ENCODE results near the gene CAPZB. TPM values are rescaled to one million over a fixed set of nuclear protein-coding genes. Genes with fewer than 3 reads are reported as not detected.

CAPZB gene
- total and polyA plus RNA-seq, 10 donors = 139 to 386 (median 277) TPM

- H3K27ac ChIP-seq = peak overlapping the region in 2 of 8 donors; percentile 66 to 74
- H3K9me3 ChIP-seq = no peaks in the 10 kb centered on the region
- no peaks in the 10 kb centered on the region for H3K27me3 ChIP-seq (replicated peaks in 1 of 7)
- no peak overlapping the region for H3K4me3 ChIP-seq
- peaks cover 0 to 21% (median 7%) of the 10 kb centered on the region in 6 donors for H3K4me1 ChIP-seq
- H3K36me3 ChIP-seq = no peaks in the 10 kb centered on the region
- intact Hi-C loops (cut with DNase I; ENCODE audit: low total_unique reads) = no loop called here
- WGBS, 5 donors = 93 to 100% (median 98%) methylated on average over 1 of the region's 1 CpG
- no peak for DNase-seq
- TF ChIP-seq POLR2A (IDR thresholded peaks at IDR 0.05) (no peak), POLR2AphosphoS5 (IDR thresholded peaks at IDR 0.05) (no peak), CTCF (IDR thresholded peaks at IDR 0.05 in 8 of 11, conservative IDR thresholded peaks at IDR 0.05 in 3 of 11) (no peak)
These were observed 11.2 kb upstream of the CAPZB start for GRCh38 chr1:19496527-19496874.

- Histone ChIP-seq H3K27ac (peak overlapping the region in 7 of 8 donors; percentile 39 to 77 (median 67)), H3K4me1 (peaks cover 0 to 21% (median 7%) of the 10 kb centered on the region in 6 donors), H3K9me3 (no peaks in the 10 kb centered on the region), H3K4me3 (no peak overlapping the region), H3K27me3 (replicated peaks in 1 of 7) (no peaks in the 10 kb centered on the region), H3K36me3 (no peaks in the 10 kb centered on the region)
- intact Hi-C loops (cut with DNase I; ENCODE audit: low total_unique reads) = no loop called here
- TF ChIP-seq POLR2AphosphoS5 (IDR thresholded peaks at IDR 0.05) (no peak), CTCF (IDR thresholded peaks at IDR 0.05 in 8 of 11, conservative IDR thresholded peaks at IDR 0.05 in 3 of 11) (no peak), POLR2A (IDR thresholded peaks at IDR 0.05) (no peak)
- no peak for DNase-seq
- WGBS, 5 donors = 34 to 55% (median 51%) methylated on average over 3 of the region's 3 CpGs
These were observed 10.6 kb upstream of the CAPZB start for GRCh38 chr1:19495799-19496526.

GRCh38 chr1:19495000-19495656, 9.8 kb upstream of the CAPZB start:
- 60 to 76% (median 67%) methylated on average over 11 of the region's 11 CpGs for WGBS, 5 donors
- Histone ChIP-seq H3K4me3 (no peak overlapping the region), H3K27ac (peak overlapping the region in 7 of 8 donors; percentile 43 to 77 (median 73)), H3K4me1 (peaks cover 0 to 21% (median 7%) of the 10 kb centered on the region in 6 donors), H3K27me3 (replicated peaks in 1 of 7) (no peaks in the 10 kb centered on the region), H3K9me3 (no peaks in the 10 kb centered on the region), H3K36me3 (no peaks in the 10 kb centered on the region)
- DNase-seq = no peak
- intact Hi-C loops (cut with DNase I; ENCODE audit: low total_unique reads) = no loop called here
- TF ChIP-seq POLR2AphosphoS5 (IDR thresholded peaks at IDR 0.05) (peak in 2 of 3 donors; percentile 9 to 51), POLR2A (IDR thresholded peaks at IDR 0.05) (no peak), CTCF (IDR thresholded peaks at IDR 0.05 in 8 of 11, conservative IDR thresholded peaks at IDR 0.05 in 3 of 11) (no peak)

- Histone ChIP-seq H3K27me3 (replicated peaks in 1 of 7) (no peaks in the 10 kb centered on the region), H3K36me3 (no peaks in the 10 kb centered on the region), H3K4me3 (no peak overlapping the region), H3K9me3 (no peaks in the 10 kb centered on the region), H3K4me1 (peaks cover 0 to 22% (median 8%) of the 10 kb centered on the region in 6 donors), H3K27ac (no peak overlapping the region)
- DNase-seq = no peak
- 46 to 96% (median 92%) methylated on average over 2 of the region's 2 CpGs for WGBS, 5 donors
- TF ChIP-seq CTCF (IDR thresholded peaks at IDR 0.05 in 8 of 11, conservative IDR thresholded peaks at IDR 0.05 in 3 of 11) (no peak), POLR2AphosphoS5 (IDR thresholded peaks at IDR 0.05) (no peak), POLR2A (IDR thresholded peaks at IDR 0.05) (no peak)
- intact Hi-C loops (cut with DNase I; ENCODE audit: low total_unique reads) = no loop called here
These were observed 8.2 kb upstream of the CAPZB start for GRCh38 chr1:19493547-19493946.

All from spleen (tissue), 11 donors.